ENCODE results near the gene EREG.
A peak's percentile ranks its signal among the peaks of the same experiment; 100 is the strongest.

The EREG gene

GRCh38 chr4:74344031-74344430, 20.9 kb upstream of the EREG start:
- DNase-seq (ENCODE audit: low read depth) = no peak

- DNase-seq (ENCODE audit: low read depth) = no peak
Measured at GRCh38 chr4:74353858-74354257, 11.1 kb upstream of the EREG start.

GRCh38 chr4:74357965-74358364, 7.0 kb upstream of the EREG start:
- no peak for DNase-seq (ENCODE audit: low read depth)

- no peak for DNase-seq (ENCODE audit: low read depth)
Measured at GRCh38 chr4:74361671-74362070, 3.3 kb upstream of the EREG start.

GRCh38 chr4:74362347-74362746, 2.6 kb upstream of the EREG start:
- no peak for DNase-seq (ENCODE audit: low read depth)

- DNase-seq (ENCODE audit: low read depth) = no peak
Measured at GRCh38 chr4:74364256-74364651, 691 bp upstream of the EREG start.

GRCh38 chr4:74365761-74366160, 816 bp downstream of the EREG start:
- no peak for DNase-seq (ENCODE audit: low read depth)

GRCh38 chr4:74366367-74366911, 1.5 kb downstream of the EREG start:
- no peak for DNase-seq (ENCODE audit: low read depth)

- DNase-seq (ENCODE audit: low read depth) = no peak
Measured at GRCh38 chr4:74367656-74368290, 2.8 kb downstream of the EREG start.

GRCh38 chr4:74368596-74368995, 3.7 kb downstream of the EREG start:
- no peak for DNase-seq (ENCODE audit: low read depth)

- DNase-seq (ENCODE audit: low read depth) = no peak
Measured at GRCh38 chr4:74369855-74370254, 4.9 kb downstream of the EREG start.

- DNase-seq (ENCODE audit: low read depth) = no peak
Measured at GRCh38 chr4:74370912-74371311, 6.0 kb downstream of the EREG start.

GRCh38 chr4:74374128-74374527, 9.2 kb downstream of the EREG start:
- DNase-seq (ENCODE audit: low read depth) = no peak

GRCh38 chr4:74374561-74375327, 9.8 kb downstream of the EREG start:
- DNase-seq (ENCODE audit: low read depth) = peak; percentile 65

GRCh38 chr4:74375824-74376426, 11.0 kb downstream of the EREG start:
- no peak for DNase-seq (ENCODE audit: low read depth)

- no peak for DNase-seq (ENCODE audit: low read depth)
Measured at GRCh38 chr4:74376888-74377483, 12.0 kb downstream of the EREG start.

GRCh38 chr4:74377714-74378113, 12.8 kb downstream of the EREG start:
- no peak for DNase-seq (ENCODE audit: low read depth)

- no peak for DNase-seq (ENCODE audit: low read depth)
Measured at GRCh38 chr4:74378573-74378972, 13.6 kb downstream of the EREG start.

GRCh38 chr4:74379912-74380311, 15.0 kb downstream of the EREG start:
- no peak for DNase-seq (ENCODE audit: low read depth)

- no peak for DNase-seq (ENCODE audit: low read depth)
Measured at GRCh38 chr4:74385386-74385785, 20.4 kb downstream of the EREG start.

- no peak for DNase-seq (ENCODE audit: low read depth)
Measured at GRCh38 chr4:74386159-74386558, 21.2 kb downstream of the EREG start.

- DNase-seq (ENCODE audit: low read depth) = no peak
Measured at GRCh38 chr4:74387790-74388189, 22.8 kb downstream of the EREG start.

- no peak for DNase-seq (ENCODE audit: low read depth)
Measured at GRCh38 chr4:74389494-74389893, 24.5 kb downstream of the EREG start.

Data from non-pigmented ciliary epithelial cell (primary cell).